Measurements from ENCODE around the gene RTN3.
"Not testable (repeated sequence)": the region's sequence is repeated elsewhere in the genome, so short reads cannot be mapped to it uniquely, and the experiment has no call there.

The RTN3 gene

DNA sequence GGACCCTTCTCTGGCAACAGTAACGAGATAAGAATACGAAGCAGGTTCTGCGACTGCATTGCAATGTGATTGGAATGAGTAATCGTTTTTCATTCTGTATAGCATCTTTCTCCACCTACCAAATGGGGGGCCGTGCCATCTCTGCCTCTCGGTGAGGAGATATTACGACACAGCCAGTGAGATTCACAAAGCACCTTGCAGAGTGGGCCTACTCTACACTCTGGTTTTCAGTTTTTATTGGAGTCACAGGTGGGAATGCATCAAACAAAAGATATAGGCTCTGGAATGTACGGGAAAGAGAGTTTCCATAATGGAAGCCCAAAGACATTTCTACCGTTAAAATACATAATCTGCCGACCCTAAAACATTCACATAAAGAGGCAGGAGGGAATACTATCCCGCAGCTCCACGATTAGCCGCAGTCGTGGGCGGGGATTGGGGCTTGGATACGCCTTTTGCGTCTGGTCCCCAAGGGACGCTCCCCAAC, 423 bp upstream of the RTN3 start:
- no peak for DNase-seq (ENCODE audit: low read depth in 1 of 2, low spot score in 1 of 2)

GRCh38 chr11:63682066-63683021, 1.0 kb downstream of the RTN3 start:
- no peak for DNase-seq (ENCODE audit: low read depth in 1 of 2, low spot score in 1 of 2)

- DNase-seq (ENCODE audit: low read depth in 1 of 2, low spot score in 1 of 2): no peak
These were observed 2.1 kb downstream of the RTN3 start for GRCh38 chr11:63683133-63683991.

GRCh38 chr11:63685158-63685721, 3.9 kb downstream of the RTN3 start:
- not testable (repeated sequence) for DNase-seq (ENCODE audit: low read depth in 1 of 2, low spot score in 1 of 2)

DNA sequence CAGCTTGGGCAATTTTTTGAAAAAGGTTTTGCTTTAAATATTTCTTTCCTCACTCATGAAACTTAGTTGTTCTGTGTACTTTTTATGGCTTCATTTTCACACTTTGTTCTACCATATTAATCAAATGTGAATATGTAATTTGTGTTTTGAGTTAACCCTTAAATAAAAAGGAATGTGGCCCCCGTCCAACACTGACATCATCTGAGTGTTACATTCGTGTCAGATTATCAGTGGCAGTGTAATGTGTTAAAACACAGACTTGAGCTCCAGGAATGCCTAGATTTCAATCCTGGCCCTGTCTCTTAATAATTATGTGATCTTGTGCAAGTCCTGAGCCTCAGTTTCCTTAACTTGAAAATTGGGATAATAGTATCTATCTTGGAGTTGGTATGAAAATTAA, 5.6 kb downstream of the RTN3 start:
- DNase-seq (ENCODE audit: low read depth in 1 of 2, low spot score in 1 of 2): no peak

- DNase-seq (ENCODE audit: low read depth in 1 of 2, low spot score in 1 of 2): no peak
These were observed 6.5 kb downstream of the RTN3 start for GRCh38 chr11:63687845-63688244.

DNA sequence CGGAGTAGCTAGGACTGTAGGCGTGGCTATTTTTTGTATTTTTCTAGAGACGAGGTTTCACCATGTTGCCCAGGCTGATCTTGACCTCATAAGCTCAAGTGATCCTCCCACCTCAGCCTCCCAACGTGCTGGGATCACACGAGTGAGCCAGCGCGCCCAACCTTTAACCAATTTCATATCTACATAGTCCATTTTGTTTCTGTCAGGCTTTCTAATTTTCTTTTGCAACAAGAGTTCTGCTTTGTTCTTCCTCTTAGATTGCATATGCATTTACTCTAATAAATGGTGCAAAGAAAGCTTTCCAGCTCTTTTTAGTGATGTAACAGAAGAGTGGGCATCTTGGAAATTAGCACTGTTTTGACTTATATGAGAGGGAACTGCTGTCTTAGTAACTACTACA, 13.3 kb downstream of the RTN3 start:
- no peak for DNase-seq (ENCODE audit: low read depth in 1 of 2, low spot score in 1 of 2)

GRCh38 chr11:63698976-63699733, 17.9 kb downstream of the RTN3 start:
- DNase-seq (ENCODE audit: low read depth in 1 of 2, low spot score in 1 of 2): no peak

GRCh38 chr11:63699896-63700295, 18.6 kb downstream of the RTN3 start:
- no peak for DNase-seq (ENCODE audit: low read depth in 1 of 2, low spot score in 1 of 2)

DNA sequence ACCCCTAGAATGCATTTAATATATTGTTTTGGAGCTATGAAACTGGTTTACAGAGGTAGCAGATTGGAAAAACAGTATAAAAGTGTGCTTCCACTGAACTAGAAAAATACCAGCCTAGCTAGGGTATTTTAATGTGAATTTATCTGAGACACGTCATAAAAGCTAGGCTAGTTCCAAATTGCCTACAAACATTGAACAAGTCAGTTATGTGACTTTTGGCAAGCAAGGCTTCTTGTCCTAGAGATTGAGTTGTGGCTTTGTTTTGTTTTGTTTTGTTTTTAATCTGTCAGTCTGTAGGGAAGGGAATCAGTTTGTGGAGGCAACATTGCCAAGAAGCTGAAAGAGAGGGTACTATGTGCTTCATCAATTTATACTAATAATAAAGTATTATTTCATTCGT, 24.2 kb downstream of the RTN3 start:
- DNase-seq (ENCODE audit: low read depth in 1 of 2, low spot score in 1 of 2): no peak

- DNase-seq (ENCODE audit: low read depth in 1 of 2, low spot score in 1 of 2): no peak
These were observed 27.5 kb downstream of the RTN3 start for GRCh38 chr11:63708764-63709163.

DNA sequence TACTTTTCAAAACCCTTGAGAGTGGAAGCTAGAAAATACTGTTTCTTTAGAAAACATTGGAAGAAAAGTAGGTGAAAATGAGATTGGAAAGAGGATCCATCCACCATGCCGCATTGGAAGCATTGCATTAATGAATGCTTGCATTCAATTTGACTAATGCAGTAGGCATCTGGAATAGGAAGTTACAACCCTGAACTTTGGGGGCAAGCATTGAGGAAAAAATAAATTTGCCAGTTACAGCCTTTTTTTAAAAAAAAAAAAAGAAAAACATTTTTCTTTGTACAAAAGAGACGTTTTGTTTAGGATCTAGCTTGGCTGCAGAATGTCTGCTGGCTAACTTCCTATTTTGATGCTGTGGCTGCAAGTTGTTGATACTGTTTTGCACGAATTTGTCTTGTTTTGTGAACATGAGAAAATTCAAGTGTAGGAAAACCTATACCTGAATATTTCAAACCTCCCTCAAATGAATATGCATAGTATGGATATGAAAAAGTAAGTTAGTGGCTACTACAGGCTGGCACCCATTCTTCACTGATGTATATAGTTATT, 28.1 kb downstream of the RTN3 start:
- no peak for DNase-seq (ENCODE audit: low read depth in 1 of 2, low spot score in 1 of 2)

GRCh38 chr11:63710476-63711217, 29.3 kb downstream of the RTN3 start:
- DNase-seq (ENCODE audit: low read depth in 1 of 2, low spot score in 1 of 2): no peak

DNA sequence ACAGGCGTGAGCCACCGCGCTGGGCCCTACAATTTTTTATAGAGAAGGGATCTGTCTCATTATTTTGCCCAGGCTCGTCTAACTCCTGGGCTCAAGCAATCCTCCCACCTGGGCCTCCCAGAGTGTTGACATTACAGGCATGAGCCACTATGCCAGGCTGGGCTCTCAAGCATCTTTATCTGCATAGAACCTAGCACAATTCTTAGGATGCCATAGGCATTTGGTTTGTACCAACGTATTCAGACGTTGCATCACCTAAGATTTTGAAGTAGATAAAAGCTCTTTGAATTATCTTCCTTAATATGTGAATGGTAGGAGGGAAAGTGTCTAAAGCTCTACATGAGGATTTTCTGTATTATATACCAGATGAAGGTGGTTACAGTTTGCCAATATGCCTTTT, 30.5 kb downstream of the RTN3 start:
- DNase-seq (ENCODE audit: low read depth in 1 of 2, low spot score in 1 of 2): no peak

GRCh38 chr11:63713766-63714165, 32.5 kb downstream of the RTN3 start:
- no peak for DNase-seq (ENCODE audit: low read depth in 1 of 2, low spot score in 1 of 2)

DNA sequence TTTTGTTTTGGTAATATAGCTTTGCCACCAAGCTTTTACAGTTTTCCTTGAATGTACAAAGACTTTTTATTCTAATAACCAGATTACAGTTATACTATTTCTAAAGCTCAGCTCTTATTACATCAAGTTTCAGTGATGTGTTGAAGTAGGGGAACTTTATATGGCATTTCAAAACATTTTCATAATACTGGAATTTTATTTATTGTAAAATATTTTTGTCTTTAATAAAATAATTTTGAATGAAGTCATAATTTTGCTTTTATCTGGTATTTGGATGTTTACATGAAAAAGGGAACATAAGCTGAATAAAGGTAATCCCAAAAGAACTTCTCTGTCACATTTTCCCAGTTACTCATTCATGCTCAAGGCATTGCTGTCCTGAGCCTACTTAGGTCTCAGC, 34.7 kb downstream of the RTN3 start:
- DNase-seq (ENCODE audit: low read depth in 1 of 2, low spot score in 1 of 2): no peak

DNA sequence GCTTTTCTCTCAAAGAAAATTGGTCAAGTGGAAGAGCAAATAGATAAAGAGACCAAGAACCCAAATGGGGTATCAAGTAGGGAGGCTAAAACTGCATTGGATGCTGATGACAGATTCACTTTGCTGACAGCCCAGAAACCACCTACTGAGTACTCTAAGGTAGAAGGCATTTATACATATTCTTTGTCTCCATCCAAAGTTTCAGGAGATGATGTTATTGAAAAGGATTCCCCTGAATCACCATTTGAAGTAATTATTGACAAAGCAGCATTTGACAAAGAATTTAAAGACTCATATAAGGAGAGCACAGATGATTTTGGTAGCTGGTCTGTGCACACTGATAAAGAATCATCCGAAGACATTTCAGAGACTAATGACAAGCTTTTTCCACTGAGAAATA, 37.7 kb downstream of the RTN3 start:
- no peak for DNase-seq (ENCODE audit: low read depth in 1 of 2, low spot score in 1 of 2)

DNA sequence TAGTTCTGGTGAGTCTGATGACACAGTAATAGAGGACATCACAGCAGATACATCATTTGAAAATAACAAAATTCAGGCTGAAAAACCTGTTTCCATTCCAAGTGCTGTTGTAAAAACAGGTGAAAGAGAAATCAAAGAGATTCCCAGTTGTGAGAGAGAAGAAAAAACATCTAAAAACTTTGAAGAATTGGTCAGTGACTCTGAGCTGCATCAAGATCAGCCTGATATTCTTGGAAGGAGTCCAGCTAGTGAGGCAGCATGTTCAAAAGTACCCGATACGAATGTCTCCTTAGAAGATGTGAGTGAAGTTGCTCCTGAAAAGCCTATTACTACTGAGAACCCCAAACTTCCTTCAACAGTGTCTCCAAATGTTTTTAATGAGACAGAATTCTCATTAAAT, 38.7 kb downstream of the RTN3 start:
- DNase-seq (ENCODE audit: low read depth in 1 of 2, low spot score in 1 of 2): no peak

DNA sequence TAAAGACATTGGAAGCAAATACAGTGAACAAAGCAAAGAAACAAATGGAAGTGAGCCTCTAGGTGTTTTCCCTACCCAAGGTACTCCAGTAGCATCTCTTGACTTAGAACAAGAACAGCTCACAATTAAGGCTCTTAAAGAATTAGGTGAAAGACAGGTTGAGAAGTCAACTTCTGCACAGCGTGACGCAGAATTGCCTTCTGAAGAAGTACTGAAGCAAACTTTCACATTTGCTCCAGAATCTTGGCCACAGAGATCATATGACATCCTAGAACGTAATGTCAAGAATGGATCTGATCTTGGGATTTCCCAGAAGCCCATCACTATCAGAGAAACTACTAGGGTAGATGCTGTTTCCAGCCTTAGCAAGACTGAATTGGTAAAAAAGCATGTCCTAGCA, 39.3 kb downstream of the RTN3 start:
- no peak for DNase-seq (ENCODE audit: low read depth in 1 of 2, low spot score in 1 of 2)

- no peak for DNase-seq (ENCODE audit: low read depth in 1 of 2, low spot score in 1 of 2)
These were observed 48.0 kb downstream of the RTN3 start for GRCh38 chr11:63729326-63729725.

All from stimulated activated CD4-positive, alpha-beta T cell treated with anti-CD3 and anti-CD28 coated beads, Interleukin-15, amount 100 ng/mL, for 1 hour (primary cell).